Activated CD8-positive, alpha-beta T cell treated with anti-CD3 and anti-CD28 coated beads, Interleukin-2, amount 10 ng/mL, durations not matched to agents 7 days and 5 days (primary cell): ENCODE measurements around the gene WWC2. TPM values are rescaled to one million over a fixed set of nuclear protein-coding genes. Genes with fewer than 3 reads are reported as not detected.
"Not testable (repeated sequence)": the region's sequence is repeated elsewhere in the genome, so short reads cannot be mapped to it uniquely, and the experiment has no call there.

Experiments
- ATAC-seq: fragments of 150-1000 bp; cut with Tn5 transposase; one replicate; pipeline ENCODE4 v1.10.0; 2021; ENCODE audit warnings: moderate library complexity
- CTCF ChIA-PET: fragments of 350-600 bp; sonication (Branson Sonifier 250); formaldehyde crosslinking; loops from one replicate; lab custom pipeline; 2021; ENCODE audit warnings: antibody characterized with exemption; lab: Charles Lee
- POLR2A ChIA-PET: fragments of 350-600 bp; sonication (Branson Sonifier 250); formaldehyde crosslinking; loops from one replicate; lab custom pipeline; 2021; ENCODE audit warnings: antibody characterized with exemption; lab: Charles Lee
- DNase-seq: peaks from one replicate; pipeline ENCODE4 v3.0.0-alpha.2; 2020
- H3K27ac Mint-ChIP-seq: one replicate; pipeline ENCODE4 v1.8.0; 2021; ENCODE audit warnings: mild to moderate bottlenecking, mixed read lengths
- H3K27me3 Mint-ChIP-seq: one replicate; pipeline ENCODE4 v1.8.0; 2021; ENCODE audit warnings: low read depth, mixed read lengths
- H3K36me3 Mint-ChIP-seq: one replicate; pipeline ENCODE4 v1.8.0; 2021; ENCODE audit warnings: low read depth, mixed read lengths
- H3K4me1 Mint-ChIP-seq: one replicate; pipeline ENCODE4 v1.8.0; 2021; ENCODE audit warnings: low read depth, mixed read lengths
- H3K4me3 Mint-ChIP-seq: one replicate; pipeline ENCODE4 v1.8.0; 2021; ENCODE audit warnings: mild to moderate bottlenecking, mixed read lengths
- H3K9me3 Mint-ChIP-seq: one replicate; pipeline ENCODE4 v1.8.0; 2022; ENCODE audit warnings: mixed read lengths; ENCODE audit not compliant: insufficient read depth
- total RNA-seq, 2 experiments: library from RNA; stranded (reverse); gene quantifications; one replicate each; pipeline ENCODE4 v1.2.3, GENCODE V29; 2021

Gene WWC2
- total RNA-seq, 2 experiments from 2014 or later: 0.21 TPM

- ATAC-seq: no peak
- no peak overlapping the region for H3K4me3 Mint-ChIP-seq
- no peaks in the 10 kb centered on the region for H3K9me3 Mint-ChIP-seq
- H3K36me3 Mint-ChIP-seq: no peaks in the 10 kb centered on the region
- CTCF ChIA-PET: no interaction called here
- H3K27ac Mint-ChIP-seq: no peak overlapping the region
- H3K27me3 Mint-ChIP-seq: peaks cover 24% of the 10 kb centered on the region
- H3K4me1 Mint-ChIP-seq: no peaks in the 10 kb centered on the region
- no peak for DNase-seq
- POLR2A ChIA-PET: no interaction called here
These were observed 6.0 kb downstream of the WWC2 start for GRCh38 chr4:183105092-183105491.

- no peaks in the 10 kb centered on the region for H3K36me3 Mint-ChIP-seq
- CTCF ChIA-PET: no interaction called here
These were observed 7.8 kb downstream of the WWC2 start for GRCh38 chr4:183106839-183107238.

GRCh38 chr4:183107891-183108459 lies 8.9 kb downstream of the WWC2 start:
- ChIA-PET CTCF (no interaction called here), POLR2A (no interaction called here)
- no peak for DNase-seq
- ATAC-seq: no peak
- Mint-ChIP-seq H3K4me3 (no peak overlapping the region), H3K4me1 (no peaks in the 10 kb centered on the region), H3K27ac (no peak overlapping the region), H3K9me3 (no peaks in the 10 kb centered on the region), H3K27me3 (peaks cover 5% of the 10 kb centered on the region), H3K36me3 (no peaks in the 10 kb centered on the region)

More at GRCh38 chr4:183106839-183107238, 7.8 kb downstream of the WWC2 start:
- no peak overlapping the region for H3K27ac Mint-ChIP-seq
- POLR2A ChIA-PET: no interaction called here
- no peak for DNase-seq
- no peak overlapping the region for H3K4me3 Mint-ChIP-seq
- H3K9me3 Mint-ChIP-seq: no peaks in the 10 kb centered on the region
- no peak for ATAC-seq
- H3K27me3 Mint-ChIP-seq: peaks cover 15% of the 10 kb centered on the region
- no peaks in the 10 kb centered on the region for H3K4me1 Mint-ChIP-seq

- no peaks in the 10 kb centered on the region for H3K9me3 Mint-ChIP-seq
- CTCF ChIA-PET: no interaction called here
- no peaks in the 10 kb centered on the region for H3K4me1 Mint-ChIP-seq
- no peak overlapping the region for H3K27ac Mint-ChIP-seq
- DNase-seq (no peak), ATAC-seq (no peak)
- H3K36me3 Mint-ChIP-seq: no peaks in the 10 kb centered on the region
- H3K4me3 Mint-ChIP-seq: no peak overlapping the region
- peaks cover 6% of the 10 kb centered on the region for H3K27me3 Mint-ChIP-seq
- POLR2A ChIA-PET: no interaction called here
These were observed 11.2 kb downstream of the WWC2 start for GRCh38 chr4:183110244-183110643.

GRCh38 chr4:183111452-183111885 lies 12.4 kb downstream of the WWC2 start:
- ChIA-PET CTCF (interaction anchor here (0.8 kb wide), 1 partner anchor 150 kb away, joined by 3 read pairs; no protein-coding TSS in a partner anchor), POLR2A (no interaction called here)
- Mint-ChIP-seq H3K27me3 (peaks cover 11% of the 10 kb centered on the region), H3K4me3 (no peak overlapping the region), H3K27ac (no peak overlapping the region), H3K36me3 (no peaks in the 10 kb centered on the region), H3K4me1 (no peaks in the 10 kb centered on the region), H3K9me3 (no peaks in the 10 kb centered on the region)
- DNase-seq: no peak
- no peak for ATAC-seq

GRCh38 chr4:183118141-183118540 lies 19.1 kb downstream of the WWC2 start:
- H3K4me1 Mint-ChIP-seq: no peaks in the 10 kb centered on the region
- peaks cover 11% of the 10 kb centered on the region for H3K27me3 Mint-ChIP-seq
- POLR2A ChIA-PET: no interaction called here
- no peaks in the 10 kb centered on the region for H3K36me3 Mint-ChIP-seq
- CTCF ChIA-PET: no interaction called here
- H3K9me3 Mint-ChIP-seq: no peaks in the 10 kb centered on the region
- ATAC-seq: no peak
- H3K27ac Mint-ChIP-seq: no peak overlapping the region
- no peak overlapping the region for H3K4me3 Mint-ChIP-seq
- DNase-seq: no peak

- no peak overlapping the region for H3K27ac Mint-ChIP-seq
- no peaks in the 10 kb centered on the region for H3K4me1 Mint-ChIP-seq
- ATAC-seq (no peak), DNase-seq (no peak)
- CTCF ChIA-PET: no interaction called here
- H3K36me3 Mint-ChIP-seq: no peaks in the 10 kb centered on the region
- H3K9me3 Mint-ChIP-seq: no peaks in the 10 kb centered on the region
- peaks cover 11% of the 10 kb centered on the region for H3K27me3 Mint-ChIP-seq
- no peak overlapping the region for H3K4me3 Mint-ChIP-seq
- POLR2A ChIA-PET: no interaction called here
These were observed 19.5 kb downstream of the WWC2 start for GRCh38 chr4:183118585-183118984.

- DNase-seq, H3K27ac Mint-ChIP-seq, CTCF ChIA-PET, H3K36me3 Mint-ChIP-seq, H3K9me3 Mint-ChIP-seq, H3K4me3 Mint-ChIP-seq, H3K4me1 Mint-ChIP-seq, H3K27me3 Mint-ChIP-seq, ATAC-seq, POLR2A ChIA-PET: not testable (repeated sequence)
These were observed 22.6 kb downstream of the WWC2 start for GRCh38 chr4:183121660-183122059.

- no peak overlapping the region for H3K27ac Mint-ChIP-seq
- no peak overlapping the region for H3K4me3 Mint-ChIP-seq
- DNase-seq: no peak
- ChIA-PET CTCF (no interaction called here), POLR2A (no interaction called here)
- H3K9me3 Mint-ChIP-seq: no peaks in the 10 kb centered on the region
- H3K36me3 Mint-ChIP-seq: no peaks in the 10 kb centered on the region
- no peak for ATAC-seq
- no peaks in the 10 kb centered on the region for H3K4me1 Mint-ChIP-seq
- H3K27me3 Mint-ChIP-seq: peaks cover 2% of the 10 kb centered on the region
These were observed 25.2 kb downstream of the WWC2 start for GRCh38 chr4:183124228-183124627.

- H3K27me3 Mint-ChIP-seq: peaks cover 2% of the 10 kb centered on the region
- H3K9me3 Mint-ChIP-seq: no peaks in the 10 kb centered on the region
- DNase-seq: no peak
- H3K36me3 Mint-ChIP-seq: no peaks in the 10 kb centered on the region
- no peaks in the 10 kb centered on the region for H3K4me1 Mint-ChIP-seq
- ChIA-PET CTCF (no interaction called here), POLR2A (no interaction called here)
- H3K27ac Mint-ChIP-seq: no peak overlapping the region
- no peak for ATAC-seq
- no peak overlapping the region for H3K4me3 Mint-ChIP-seq
These were observed 25.8 kb downstream of the WWC2 start for GRCh38 chr4:183124865-183125264.

- H3K36me3 Mint-ChIP-seq: no peaks in the 10 kb centered on the region
- no peak overlapping the region for H3K27ac Mint-ChIP-seq
- no peaks in the 10 kb centered on the region for H3K9me3 Mint-ChIP-seq
- ATAC-seq (no peak), DNase-seq (no peak)
- no peak overlapping the region for H3K4me3 Mint-ChIP-seq
- no peaks in the 10 kb centered on the region for H3K27me3 Mint-ChIP-seq
- no peaks in the 10 kb centered on the region for H3K4me1 Mint-ChIP-seq
- ChIA-PET CTCF (no interaction called here), POLR2A (no interaction called here)
These were observed 30.1 kb downstream of the WWC2 start for GRCh38 chr4:183129125-183129524.

- POLR2A ChIA-PET: no interaction called here
- ATAC-seq: no peak
These were observed 30.6 kb downstream of the WWC2 start for GRCh38 chr4:183129675-183130074.

More at GRCh38 chr4:183129675-183130074, 30.6 kb downstream of the WWC2 start:
- CTCF ChIA-PET: no interaction called here
- H3K4me3 Mint-ChIP-seq: no peak overlapping the region
- H3K27me3 Mint-ChIP-seq: no peaks in the 10 kb centered on the region
- no peaks in the 10 kb centered on the region for H3K4me1 Mint-ChIP-seq
- no peak for DNase-seq
- H3K36me3 Mint-ChIP-seq: no peaks in the 10 kb centered on the region
- H3K27ac Mint-ChIP-seq: no peak overlapping the region
- no peaks in the 10 kb centered on the region for H3K9me3 Mint-ChIP-seq
